ENCODE data around the gene ZFHX3.

- TF ChIP-seq CTCF (IDR thresholded peaks at IDR 0.05; ENCODE audit: low read depth, low read length, missing input control): no peak
- no peak for TF ChIP-seq SP1 (IDR thresholded peaks at IDR 0.05)
- TF ChIP-seq REST (IDR thresholded peaks at IDR 0.05): no peak
- TF ChIP-seq EGR1 (IDR thresholded peaks at IDR 0.05; ENCODE audit: low read depth in 2 of 2): no peak
Measured at GRCh38 chr16:72853575-72854266, 194.2 kb downstream of the ZFHX3 start.

Data from liver (tissue), 3 donors.